GM23338 (cell line): ENCODE results near the gene COX7B2. TPM values are rescaled to one million over a fixed set of nuclear protein-coding genes. Genes with fewer than 3 reads are reported as not detected.

Experiments
- ATAC-seq: fragments of 200-7000 bp; cut with Tn5 transposase; 3 replicates; pipeline ENCODE4 v1.9.1; 2020
- DNase-seq: peaks from one replicate; pipeline ENCODE4 v3.0.0-alpha.2; 2015; ENCODE audit warnings: low spot score
- H2AFZ ChIP-seq: fragments of 200-600 bp; sonication (generic); 2 replicates; pipeline ENCODE4 v1.8.0; 2016; ENCODE audit warnings: antibody characterized with exemption, mild to moderate bottlenecking, moderate library complexity
- H3F3A ChIP-seq: fragments of 200-600 bp; sonication (generic); replicated peaks from 2 replicates; pipeline ENCODE4 v1.8.0; 2017; ENCODE audit warnings: antibody characterized with exemption, mixed run types, low read depth
- H3K27ac ChIP-seq: fragments of 200-600 bp; sonication (generic); 2 replicates; pipeline ENCODE4 v1.6.1; 2016; ENCODE audit warnings: low read depth
- H3K27me3 ChIP-seq: fragments of 200-600 bp; sonication (generic); 2 replicates; pipeline ENCODE4 v1.8.0; 2016; ENCODE audit warnings: mild to moderate bottlenecking, mixed run types, moderate library complexity; ENCODE audit not compliant: insufficient read depth
- H3K36me3 ChIP-seq: fragments of 200-600 bp; sonication (generic); 2 replicates; pipeline ENCODE4 v1.8.0; 2016; ENCODE audit warnings: mild to moderate bottlenecking; ENCODE audit not compliant: insufficient read depth
- H3K4me1 ChIP-seq: fragments of 200-600 bp; sonication (generic); 2 replicates; pipeline ENCODE4 v1.8.0; 2016; ENCODE audit warnings: mild to moderate bottlenecking, moderate library complexity; ENCODE audit not compliant: insufficient read depth
- H3K4me2 ChIP-seq: fragments of 200-600 bp; sonication (generic); 2 replicates; pipeline ENCODE4 v1.7.1; 2017; ENCODE audit warnings: mixed run types
- H3K4me3 ChIP-seq: fragments of 200-600 bp; sonication (generic); 2 replicates; pipeline ENCODE4 v1.6.1; 2016; ENCODE audit warnings: mixed run types
- H3K79me2 ChIP-seq: fragments of 200-600 bp; sonication (generic); replicated peaks from 2 replicates; pipeline ENCODE4 v1.8.0; 2017; ENCODE audit warnings: mild to moderate bottlenecking; ENCODE audit not compliant: insufficient read depth
- H3K9me2 ChIP-seq: fragments of 200-600 bp; sonication (generic); 2 replicates; pipeline ENCODE4 v1.8.0; 2017; ENCODE audit not compliant: insufficient read depth
- H4K20me1 ChIP-seq: fragments of 200-600 bp; sonication (generic); replicated peaks from 2 replicates; pipeline ENCODE4 v1.8.0; 2017; ENCODE audit warnings: mild to moderate bottlenecking; ENCODE audit not compliant: insufficient read depth
- H3K27ac Mint-ChIP-seq: 2 replicates; pipeline ENCODE4 v1.8.0; 2020; ENCODE audit warnings: inconsistent platforms, mild to moderate bottlenecking, moderate library complexity, mixed read lengths
- H3K27me3 Mint-ChIP-seq: 3 replicates; pipeline ENCODE4 v1.8.0; 2022; ENCODE audit warnings: low read depth, mild to moderate bottlenecking, moderate library complexity, mixed read lengths, inconsistent platforms; ENCODE audit not compliant: insufficient read depth, poor library complexity
- H3K36me3 Mint-ChIP-seq: 3 replicates; pipeline ENCODE4 v1.8.0; 2021; ENCODE audit warnings: low read depth, mild to moderate bottlenecking, inconsistent platforms, moderate library complexity, mixed read lengths
- H3K4me1 Mint-ChIP-seq: 3 replicates; pipeline ENCODE4 v1.8.0; 2020; ENCODE audit warnings: mild to moderate bottlenecking, inconsistent platforms, mixed read lengths
- H3K4me3 Mint-ChIP-seq: 3 replicates; pipeline ENCODE4 v1.8.0; 2021; ENCODE audit warnings: moderate library complexity, mild to moderate bottlenecking, inconsistent platforms, mixed read lengths
- H3K9me3 Mint-ChIP-seq: 3 replicates; pipeline ENCODE4 v1.8.0; 2020; ENCODE audit warnings: moderate library complexity, mild to moderate bottlenecking, inconsistent platforms, mixed read lengths
- CREB1 ChIP-seq: fragments of 250-450 bp; sonication (Bioruptor Pico); IDR thresholded peaks from 2 replicates; pipeline ENCODE4 v1.5.0; 2020; ENCODE audit warnings: low read depth, mild to moderate bottlenecking, moderate library complexity
- EZH2 ChIP-seq: fragments of 200-600 bp; sonication (generic); IDR thresholded peaks from one replicate; pipeline ENCODE4 v1.8.0; 2017; ENCODE audit warnings: antibody characterized with exemption, mild to moderate bottlenecking, low read depth; ENCODE audit not compliant: unreplicated experiment
- EZH2phosphoT487 ChIP-seq: fragments of 200-600 bp; sonication (generic); IDR thresholded peaks from one replicate; pipeline ENCODE4 v1.8.1; 2018; ENCODE audit warnings: antibody characterized with exemption; ENCODE audit not compliant: unreplicated experiment
- JUNB ChIP-seq: IDR thresholded peaks from one replicate; pipeline ENCODE4 v1.6.1; 2016; ENCODE audit warnings: antibody characterized with exemption; ENCODE audit not compliant: unreplicated experiment
- NANOG ChIP-seq: IDR thresholded peaks from 2 replicates; pipeline ENCODE4 v1.6.1; 2016; ENCODE audit warnings: antibody characterized with exemption, borderline replicate concordance
- POLR2AphosphoS5 ChIP-seq: IDR thresholded peaks from 2 replicates; pipeline ENCODE4 v1.6.1; 2016; ENCODE audit warnings: antibody characterized with exemption, low read depth
- STAT1 ChIP-seq: IDR thresholded peaks from one replicate; pipeline ENCODE4 v1.6.1; 2016; ENCODE audit warnings: antibody characterized with exemption; ENCODE audit not compliant: unreplicated experiment
- ZNF114 ChIP-seq: fragments of 250-450 bp; sonication (Bioruptor Pico); IDR thresholded peaks from 2 replicates; pipeline ENCODE4 v1.5.0; 2020; ENCODE audit warnings: mild to moderate bottlenecking, moderate library complexity
- ZNF331 ChIP-seq: fragments of 250-450 bp; sonication (Bioruptor Pico); IDR thresholded peaks from 2 replicates; pipeline ENCODE4 v1.5.0; 2020; ENCODE audit warnings: low read depth, mild to moderate bottlenecking, moderate library complexity
- polyA plus RNA-seq: library from polyadenylated mRNA; unstranded; fragments of >200 nt; fragmentation: Nextera tagmentation; extraction: Ambion mirVana; gene quantifications from 2 replicates; pipeline ENCODE4 v1.2.1, GENCODE V29; 2016
- total RNA-seq: library from RNA; depleted of rRNA; stranded (reverse); fragments of >200 nt; shearing (Covaris generic); gene quantifications from 2 replicates; pipeline ENCODE4 v1.2.3, GENCODE V29; 2014
- TF ChIP-seq, protein P1 (sequence below), 2 experiments: fragments of 200-600 bp in 1 of 2; sonication (generic) in 1 of 2; conservative IDR thresholded peaks; 2 replicates each; pipeline versions ENCODE4 v1.5.1 to v1.6.1; 2016 to 2017; ENCODE audit warnings: antibody characterized with exemption in 2 of 2, low read depth in 2 of 2, mild to moderate bottlenecking in 2 of 2, moderate library complexity in 1 of 2
- TF ChIP-seq, protein P2 (sequence below): fragments of 250-450 bp; sonication (Bioruptor Pico); IDR thresholded peaks from 2 replicates; pipeline ENCODE4 v1.5.0; 2020; ENCODE audit warnings: mild to moderate bottlenecking, moderate library complexity
- TF ChIP-seq, protein P3 (sequence below): IDR thresholded peaks from one replicate; pipeline ENCODE4 v1.6.1; 2018; ENCODE audit warnings: antibody characterized with exemption; ENCODE audit not compliant: unreplicated experiment
- TF ChIP-seq, protein P4 (sequence below): IDR thresholded peaks from 2 replicates; pipeline ENCODE4 v1.6.1; 2016; ENCODE audit warnings: antibody characterized with exemption

COX7B2 gene
- total and polyA plus RNA-seq, 2 experiments from 2014 or later, result not detected

DNA sequence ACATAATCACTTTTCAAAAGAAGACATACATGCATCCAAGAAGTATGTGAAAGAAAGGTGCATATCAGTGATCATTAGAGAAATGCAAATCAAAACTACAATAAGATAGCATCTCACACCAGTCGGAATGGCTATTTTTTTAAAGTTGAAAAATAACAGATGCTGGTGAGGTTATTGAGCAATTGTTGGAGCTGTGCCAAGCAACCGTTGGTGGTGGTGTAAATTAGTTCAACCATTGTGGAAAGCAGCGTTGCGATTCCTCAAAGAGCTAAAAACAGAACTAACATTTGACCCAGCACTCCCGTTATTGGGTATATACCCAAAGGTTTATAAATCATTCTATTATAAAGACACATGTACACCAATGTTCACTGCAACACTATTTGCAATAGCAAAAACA, 14.2 kb downstream of the COX7B2 start:
- no peak for ATAC-seq
- Histone ChIP-seq H3K27ac (no peak overlapping the region), H3K4me2 (no peak overlapping the region), H3K4me3 (no peak overlapping the region), H4K20me1 (no peaks in the 10 kb centered on the region), H3K79me2 (no peaks in the 10 kb centered on the region), H2AFZ (no peak overlapping the region), H3K27me3 (no peaks in the 10 kb centered on the region), H3K4me1 (no peaks in the 10 kb centered on the region), H3F3A (no peaks in the 10 kb centered on the region), H3K9me2 (peaks cover 17% of the 10 kb centered on the region), H3K36me3 (no peaks in the 10 kb centered on the region)
- no peaks in the 10 kb centered on the region for H3K27me3 Mint-ChIP-seq
- no peak overlapping the region for H3K4me3 Mint-ChIP-seq
- no peaks in the 10 kb centered on the region for H3K4me1 Mint-ChIP-seq
- TF ChIP-seq NANOG (no peak), POLR2AphosphoS5 (no peak), ZNF114 (CRISPR knock-in tag) (no peak), CREB1 (CRISPR knock-in tag) (no peak), EZH2phosphoT487 (no peak), JUNB (no peak), ZNF331 (no peak), EZH2 (no peak), STAT1 (no peak)
- TF ChIP-seq, protein P1, sequence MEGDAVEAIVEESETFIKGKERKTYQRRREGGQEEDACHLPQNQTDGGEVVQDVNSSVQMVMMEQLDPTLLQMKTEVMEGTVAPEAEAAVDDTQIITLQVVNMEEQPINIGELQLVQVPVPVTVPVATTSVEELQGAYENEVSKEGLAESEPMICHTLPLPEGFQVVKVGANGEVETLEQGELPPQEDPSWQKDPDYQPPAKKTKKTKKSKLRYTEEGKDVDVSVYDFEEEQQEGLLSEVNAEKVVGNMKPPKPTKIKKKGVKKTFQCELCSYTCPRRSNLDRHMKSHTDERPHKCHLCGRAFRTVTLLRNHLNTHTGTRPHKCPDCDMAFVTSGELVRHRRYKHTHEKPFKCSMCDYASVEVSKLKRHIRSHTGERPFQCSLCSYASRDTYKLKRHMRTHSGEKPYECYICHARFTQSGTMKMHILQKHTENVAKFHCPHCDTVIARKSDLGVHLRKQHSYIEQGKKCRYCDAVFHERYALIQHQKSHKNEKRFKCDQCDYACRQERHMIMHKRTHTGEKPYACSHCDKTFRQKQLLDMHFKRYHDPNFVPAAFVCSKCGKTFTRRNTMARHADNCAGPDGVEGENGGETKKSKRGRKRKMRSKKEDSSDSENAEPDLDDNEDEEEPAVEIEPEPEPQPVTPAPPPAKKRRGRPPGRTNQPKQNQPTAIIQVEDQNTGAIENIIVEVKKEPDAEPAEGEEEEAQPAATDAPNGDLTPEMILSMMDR (conservative IDR thresholded peaks at IDR 0.05; ENCODE audit: low read depth in 2 of 2), result no peak
- TF ChIP-seq, protein P2, sequence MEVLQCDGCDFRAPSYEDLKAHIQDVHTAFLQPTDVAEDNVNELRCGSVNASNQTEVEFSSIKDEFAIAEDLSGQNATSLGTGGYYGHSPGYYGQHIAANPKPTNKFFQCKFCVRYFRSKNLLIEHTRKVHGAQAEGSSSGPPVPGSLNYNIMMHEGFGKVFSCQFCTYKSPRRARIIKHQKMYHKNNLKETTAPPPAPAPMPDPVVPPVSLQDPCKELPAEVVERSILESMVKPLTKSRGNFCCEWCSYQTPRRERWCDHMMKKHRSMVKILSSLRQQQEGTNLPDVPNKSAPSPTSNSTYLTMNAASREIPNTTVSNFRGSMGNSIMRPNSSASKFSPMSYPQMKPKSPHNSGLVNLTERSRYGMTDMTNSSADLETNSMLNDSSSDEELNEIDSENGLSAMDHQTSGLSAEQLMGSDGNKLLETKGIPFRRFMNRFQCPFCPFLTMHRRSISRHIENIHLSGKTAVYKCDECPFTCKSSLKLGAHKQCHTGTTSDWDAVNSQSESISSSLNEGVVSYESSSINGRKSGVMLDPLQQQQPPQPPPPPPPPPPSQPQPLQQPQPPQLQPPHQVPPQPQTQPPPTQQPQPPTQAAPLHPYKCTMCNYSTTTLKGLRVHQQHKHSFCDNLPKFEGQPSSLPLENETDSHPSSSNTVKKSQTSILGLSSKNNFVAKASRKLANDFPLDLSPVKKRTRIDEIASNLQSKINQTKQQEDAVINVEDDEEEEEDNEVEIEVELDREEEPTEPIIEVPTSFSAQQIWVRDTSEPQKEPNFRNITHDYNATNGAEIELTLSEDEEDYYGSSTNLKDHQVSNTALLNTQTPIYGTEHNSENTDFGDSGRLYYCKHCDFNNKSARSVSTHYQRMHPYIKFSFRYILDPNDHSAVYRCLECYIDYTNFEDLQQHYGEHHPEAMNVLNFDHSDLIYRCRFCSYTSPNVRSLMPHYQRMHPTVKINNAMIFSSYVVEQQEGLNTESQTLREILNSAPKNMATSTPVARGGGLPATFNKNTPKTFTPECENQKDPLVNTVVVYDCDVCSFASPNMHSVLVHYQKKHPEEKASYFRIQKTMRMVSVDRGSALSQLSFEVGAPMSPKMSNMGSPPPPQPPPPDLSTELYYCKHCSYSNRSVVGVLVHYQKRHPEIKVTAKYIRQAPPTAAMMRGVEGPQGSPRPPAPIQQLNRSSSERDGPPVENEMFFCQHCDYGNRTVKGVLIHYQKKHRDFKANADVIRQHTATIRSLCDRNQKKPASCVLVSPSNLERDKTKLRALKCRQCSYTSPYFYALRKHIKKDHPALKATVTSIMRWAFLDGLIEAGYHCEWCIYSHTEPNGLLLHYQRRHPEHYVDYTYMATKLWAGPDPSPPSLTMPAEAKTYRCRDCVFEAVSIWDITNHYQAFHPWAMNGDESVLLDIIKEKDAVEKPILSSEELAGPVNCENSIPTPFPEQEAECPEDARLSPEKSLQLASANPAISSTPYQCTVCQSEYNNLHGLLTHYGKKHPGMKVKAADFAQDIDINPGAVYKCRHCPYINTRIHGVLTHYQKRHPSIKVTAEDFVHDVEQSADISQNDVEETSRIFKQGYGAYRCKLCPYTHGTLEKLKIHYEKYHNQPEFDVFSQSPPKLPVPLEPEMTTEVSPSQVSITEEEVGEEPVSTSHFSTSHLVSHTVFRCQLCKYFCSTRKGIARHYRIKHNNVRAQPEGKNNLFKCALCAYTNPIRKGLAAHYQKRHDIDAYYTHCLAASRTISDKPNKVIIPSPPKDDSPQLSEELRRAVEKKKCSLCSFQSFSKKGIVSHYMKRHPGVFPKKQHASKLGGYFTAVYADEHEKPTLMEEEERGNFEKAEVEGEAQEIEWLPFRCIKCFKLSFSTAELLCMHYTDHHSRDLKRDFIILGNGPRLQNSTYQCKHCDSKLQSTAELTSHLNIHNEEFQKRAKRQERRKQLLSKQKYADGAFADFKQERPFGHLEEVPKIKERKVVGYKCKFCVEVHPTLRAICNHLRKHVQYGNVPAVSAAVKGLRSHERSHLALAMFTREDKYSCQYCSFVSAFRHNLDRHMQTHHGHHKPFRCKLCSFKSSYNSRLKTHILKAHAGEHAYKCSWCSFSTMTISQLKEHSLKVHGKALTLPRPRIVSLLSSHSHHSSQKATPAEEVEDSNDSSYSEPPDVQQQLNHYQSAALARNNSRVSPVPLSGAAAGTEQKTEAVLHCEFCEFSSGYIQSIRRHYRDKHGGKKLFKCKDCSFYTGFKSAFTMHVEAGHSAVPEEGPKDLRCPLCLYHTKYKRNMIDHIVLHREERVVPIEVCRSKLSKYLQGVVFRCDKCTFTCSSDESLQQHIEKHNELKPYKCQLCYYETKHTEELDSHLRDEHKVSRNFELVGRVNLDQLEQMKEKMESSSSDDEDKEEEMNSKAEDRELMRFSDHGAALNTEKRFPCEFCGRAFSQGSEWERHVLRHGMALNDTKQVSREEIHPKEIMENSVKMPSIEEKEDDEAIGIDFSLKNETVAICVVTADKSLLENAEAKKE (CRISPR knock-in tag), result no peak
- TF ChIP-seq, protein P3, sequence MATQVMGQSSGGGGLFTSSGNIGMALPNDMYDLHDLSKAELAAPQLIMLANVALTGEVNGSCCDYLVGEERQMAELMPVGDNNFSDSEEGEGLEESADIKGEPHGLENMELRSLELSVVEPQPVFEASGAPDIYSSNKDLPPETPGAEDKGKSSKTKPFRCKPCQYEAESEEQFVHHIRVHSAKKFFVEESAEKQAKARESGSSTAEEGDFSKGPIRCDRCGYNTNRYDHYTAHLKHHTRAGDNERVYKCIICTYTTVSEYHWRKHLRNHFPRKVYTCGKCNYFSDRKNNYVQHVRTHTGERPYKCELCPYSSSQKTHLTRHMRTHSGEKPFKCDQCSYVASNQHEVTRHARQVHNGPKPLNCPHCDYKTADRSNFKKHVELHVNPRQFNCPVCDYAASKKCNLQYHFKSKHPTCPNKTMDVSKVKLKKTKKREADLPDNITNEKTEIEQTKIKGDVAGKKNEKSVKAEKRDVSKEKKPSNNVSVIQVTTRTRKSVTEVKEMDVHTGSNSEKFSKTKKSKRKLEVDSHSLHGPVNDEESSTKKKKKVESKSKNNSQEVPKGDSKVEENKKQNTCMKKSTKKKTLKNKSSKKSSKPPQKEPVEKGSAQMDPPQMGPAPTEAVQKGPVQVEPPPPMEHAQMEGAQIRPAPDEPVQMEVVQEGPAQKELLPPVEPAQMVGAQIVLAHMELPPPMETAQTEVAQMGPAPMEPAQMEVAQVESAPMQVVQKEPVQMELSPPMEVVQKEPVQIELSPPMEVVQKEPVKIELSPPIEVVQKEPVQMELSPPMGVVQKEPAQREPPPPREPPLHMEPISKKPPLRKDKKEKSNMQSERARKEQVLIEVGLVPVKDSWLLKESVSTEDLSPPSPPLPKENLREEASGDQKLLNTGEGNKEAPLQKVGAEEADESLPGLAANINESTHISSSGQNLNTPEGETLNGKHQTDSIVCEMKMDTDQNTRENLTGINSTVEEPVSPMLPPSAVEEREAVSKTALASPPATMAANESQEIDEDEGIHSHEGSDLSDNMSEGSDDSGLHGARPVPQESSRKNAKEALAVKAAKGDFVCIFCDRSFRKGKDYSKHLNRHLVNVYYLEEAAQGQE, result no peak
- TF ChIP-seq, protein P4, sequence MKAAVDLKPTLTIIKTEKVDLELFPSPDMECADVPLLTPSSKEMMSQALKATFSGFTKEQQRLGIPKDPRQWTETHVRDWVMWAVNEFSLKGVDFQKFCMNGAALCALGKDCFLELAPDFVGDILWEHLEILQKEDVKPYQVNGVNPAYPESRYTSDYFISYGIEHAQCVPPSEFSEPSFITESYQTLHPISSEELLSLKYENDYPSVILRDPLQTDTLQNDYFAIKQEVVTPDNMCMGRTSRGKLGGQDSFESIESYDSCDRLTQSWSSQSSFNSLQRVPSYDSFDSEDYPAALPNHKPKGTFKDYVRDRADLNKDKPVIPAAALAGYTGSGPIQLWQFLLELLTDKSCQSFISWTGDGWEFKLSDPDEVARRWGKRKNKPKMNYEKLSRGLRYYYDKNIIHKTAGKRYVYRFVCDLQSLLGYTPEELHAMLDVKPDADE, result no peak
- DNase-seq, result no peak
- H3K27ac Mint-ChIP-seq, result no peak overlapping the region
- peaks cover 4% of the 10 kb centered on the region; the same call in 1 of the 3 replicates for H3K36me3 Mint-ChIP-seq
- peaks cover 85% of the 10 kb centered on the region for H3K9me3 Mint-ChIP-seq
